DMS153 (cell line): ENCODE data around the gene CCT2.

Experiments
- DNase-seq: peaks from one replicate; lab custom pipeline; 2025; lab: John Stamatoyannopoulos, UW

The CCT2 gene

GRCh38 chr12:69585189-69586062 is at the start of gene CCT2:
TSS of gene CCT2 (plus strand) at chr12:69585459. CDS start at chr12:69585522, 63 bp downstream.
- peak; percentile 92 for DNase-seq

GRCh38 chr12:69540987-69541386 is 44.3 kb upstream of the CCT2 start:
- no peak for DNase-seq

- no peak for DNase-seq
These were observed 41.2 kb upstream of the CCT2 start for GRCh38 chr12:69544087-69544486.

- DNase-seq: no peak
These were observed 40.2 kb upstream of the CCT2 start for GRCh38 chr12:69545081-69545480.

GRCh38 chr12:69546693-69547438 is 38.4 kb upstream of the CCT2 start:
- DNase-seq: no peak

GRCh38 chr12:69548687-69549086 is 36.6 kb upstream of the CCT2 start:
- DNase-seq: no peak

- no peak for DNase-seq
These were observed 34.5 kb upstream of the CCT2 start for GRCh38 chr12:69550569-69551350.

GRCh38 chr12:69553628-69554248 is 31.5 kb upstream of the CCT2 start:
- peak; percentile 32 for DNase-seq

GRCh38 chr12:69555461-69555860 is 29.8 kb upstream of the CCT2 start:
- DNase-seq: no peak

GRCh38 chr12:69556383-69556782 is 28.9 kb upstream of the CCT2 start:
- DNase-seq: no peak

- no peak for DNase-seq
These were observed 22.0 kb upstream of the CCT2 start for GRCh38 chr12:69563166-69563762.

GRCh38 chr12:69566603-69567002 is 18.7 kb upstream of the CCT2 start:
- DNase-seq: no peak

- DNase-seq: no peak
These were observed 16.0 kb upstream of the CCT2 start for GRCh38 chr12:69569236-69569635.

GRCh38 chr12:69570000-69570516 is 15.2 kb upstream of the CCT2 start:
- no peak for DNase-seq

- DNase-seq: peak; percentile 18
These were observed 14.5 kb upstream of the CCT2 start for GRCh38 chr12:69570545-69571399.

GRCh38 chr12:69575346-69575745 is 9.9 kb upstream of the CCT2 start:
- no peak for DNase-seq

GRCh38 chr12:69578283-69578682 is 7.0 kb upstream of the CCT2 start:
- DNase-seq: no peak

- DNase-seq: no peak
These were observed 6.2 kb upstream of the CCT2 start for GRCh38 chr12:69579029-69579428.

GRCh38 chr12:69580074-69580473 is 5.2 kb upstream of the CCT2 start:
- DNase-seq: no peak

GRCh38 chr12:69583203-69583602 is 2.1 kb upstream of the CCT2 start:
- DNase-seq: no peak
